Left hindlimb (tissue), 1 donor: ENCODE data around the gene PLPP7.

Experiments used
- DNase-seq: peaks from one replicate; pipeline ENCODE4 v3.0.0-alpha.2; 2018

The PLPP7 gene

DNA sequence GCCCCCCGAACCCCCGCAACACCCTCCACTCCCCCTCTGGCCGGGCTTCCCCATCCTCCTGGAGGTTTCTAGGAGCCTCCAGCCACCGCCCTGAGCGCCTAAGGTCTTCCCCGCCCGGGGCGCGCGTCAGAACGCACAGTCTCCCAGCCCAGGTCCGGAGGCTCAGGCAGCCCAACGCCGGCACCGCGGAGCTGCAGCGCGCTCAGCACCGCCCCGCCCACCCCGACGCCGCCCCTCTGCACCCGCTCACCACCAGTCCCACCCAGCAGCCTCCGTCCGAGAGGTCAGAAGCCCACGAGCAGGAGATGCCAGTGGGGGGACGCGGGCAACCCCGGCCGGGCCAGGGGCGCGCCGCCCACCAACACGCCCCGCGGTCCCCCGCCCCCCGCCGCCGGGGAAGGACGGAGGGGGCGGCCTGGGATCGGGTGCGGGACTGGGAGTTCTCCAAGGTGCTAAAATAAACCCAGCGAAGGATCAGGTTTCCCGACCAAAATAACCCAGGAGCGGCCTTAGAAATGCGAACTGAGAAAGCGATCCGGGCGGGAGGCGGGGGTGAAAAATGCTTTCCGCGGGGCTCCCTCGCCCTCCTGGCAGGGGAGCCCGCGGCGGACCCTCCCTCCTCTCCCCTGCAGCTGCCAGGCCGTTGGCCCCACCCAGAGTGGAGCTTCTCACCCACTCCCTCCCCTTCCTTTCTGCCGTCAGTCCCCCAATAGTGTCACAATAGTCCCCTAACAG lies 6.7 kb upstream of the PLPP7 start:
- no peak for DNase-seq

DNA sequence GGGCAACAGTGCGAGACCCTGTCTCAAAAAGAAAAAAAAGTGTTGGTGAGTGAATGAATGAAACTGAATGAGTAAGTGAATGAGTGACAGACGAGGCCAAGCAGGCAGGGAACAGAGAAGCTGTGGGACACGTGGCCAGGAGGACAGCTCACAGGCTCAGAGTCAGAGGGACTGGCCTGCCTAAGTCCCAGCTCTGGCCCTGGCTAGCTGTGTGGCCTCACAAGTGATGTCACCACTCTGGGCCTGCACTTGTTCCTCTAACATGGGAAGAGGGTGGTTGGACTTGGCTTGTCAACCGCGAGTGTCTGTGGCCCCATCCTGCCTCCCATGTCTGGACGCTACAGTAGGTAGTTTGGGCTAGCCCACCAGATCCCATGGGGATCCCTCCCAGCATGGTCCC lies 4.7 kb upstream of the PLPP7 start:
- DNase-seq: no peak

GRCh38 chr9:131287359-131287758 lies 2.2 kb upstream of the PLPP7 start:
- no peak for DNase-seq

DNA sequence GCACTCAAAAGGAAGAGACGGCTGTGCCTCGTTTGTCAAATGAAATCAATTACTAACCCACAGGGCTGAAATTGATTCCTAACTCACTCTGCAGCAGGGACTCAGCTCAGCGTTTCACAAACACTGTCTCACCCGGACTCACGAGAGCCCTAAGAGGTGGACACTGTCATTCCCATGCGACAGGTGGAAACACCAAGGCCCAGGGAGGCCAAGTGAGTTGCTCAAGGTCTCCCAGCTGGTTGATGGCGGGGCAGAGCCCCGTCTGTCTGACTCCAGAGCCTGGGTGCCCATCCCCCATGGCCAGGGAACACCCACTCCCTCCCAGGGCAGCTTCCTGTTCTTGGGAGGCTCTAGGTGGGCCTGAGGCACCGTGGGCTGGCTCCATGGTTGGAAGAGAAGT lies 1.3 kb upstream of the PLPP7 start:
- no peak for DNase-seq

DNA sequence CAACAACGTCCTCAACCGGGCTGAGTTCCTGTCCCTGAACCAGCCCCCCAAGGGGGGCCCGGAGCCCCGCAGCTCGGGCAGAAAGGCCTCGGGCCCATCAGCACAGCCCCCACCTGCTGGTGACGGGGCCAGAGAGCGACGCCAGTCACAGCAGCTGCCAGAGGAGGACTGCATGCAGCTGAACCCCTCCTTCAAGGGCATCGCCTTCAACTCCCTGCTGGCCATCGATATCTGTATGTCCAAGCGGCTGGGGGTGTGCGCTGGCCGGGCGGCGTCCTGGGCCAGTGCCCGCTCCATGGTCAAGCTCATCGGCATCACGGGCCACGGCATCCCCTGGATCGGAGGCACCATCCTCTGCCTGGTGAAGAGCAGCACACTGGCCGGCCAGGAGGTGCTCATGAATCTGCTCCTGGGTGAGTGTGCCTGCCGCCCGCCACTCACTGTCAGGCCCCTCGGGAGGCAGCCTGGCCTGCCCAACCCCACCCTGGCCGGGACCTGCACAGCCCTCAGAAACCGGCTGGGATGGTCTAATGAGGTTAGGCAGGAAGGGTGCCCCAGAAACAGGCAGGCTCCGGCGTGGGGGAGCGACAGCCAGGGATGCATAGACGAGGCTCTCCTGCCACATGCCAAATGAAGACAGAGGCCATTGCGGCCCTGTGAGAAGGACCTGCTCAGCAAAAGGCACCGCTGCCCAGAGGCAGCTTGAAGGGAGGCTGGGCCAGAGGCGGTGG lies 678 bp downstream of the PLPP7 start:
- DNase-seq: no peak

DNA sequence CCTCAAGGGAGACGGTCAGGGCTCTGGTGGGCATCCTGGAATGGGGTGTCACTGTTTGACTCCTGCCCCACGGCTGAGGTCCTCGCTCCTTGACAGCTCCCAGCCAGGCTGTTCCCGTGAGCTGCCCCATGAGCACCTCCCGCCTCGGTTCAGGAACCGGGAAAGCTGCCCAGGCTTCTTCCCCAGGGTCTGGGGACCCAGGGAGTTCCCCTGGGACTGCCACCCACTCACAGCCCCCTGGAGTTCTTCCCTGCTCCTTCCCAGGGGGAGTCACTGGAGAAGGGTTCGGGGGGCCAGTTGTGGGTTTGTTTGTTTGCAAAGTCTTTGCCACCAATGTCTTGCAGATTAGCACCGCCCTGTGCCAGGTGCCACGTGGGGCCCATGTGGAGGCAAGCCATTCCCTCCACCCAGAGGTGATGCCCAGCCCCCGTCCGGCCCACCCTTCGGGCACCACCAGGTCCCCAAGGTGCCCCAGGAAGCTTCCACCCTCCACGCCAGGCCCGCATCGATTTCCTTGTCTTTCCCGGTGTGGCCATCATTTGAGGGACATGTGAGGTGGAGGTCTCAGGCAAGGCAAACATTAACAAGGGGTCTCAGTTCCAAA lies 1.3 kb downstream of the PLPP7 start:
- no peak for DNase-seq

GRCh38 chr9:131291795-131292315 lies 2.3 kb downstream of the PLPP7 start:
- no peak for DNase-seq

DNA sequence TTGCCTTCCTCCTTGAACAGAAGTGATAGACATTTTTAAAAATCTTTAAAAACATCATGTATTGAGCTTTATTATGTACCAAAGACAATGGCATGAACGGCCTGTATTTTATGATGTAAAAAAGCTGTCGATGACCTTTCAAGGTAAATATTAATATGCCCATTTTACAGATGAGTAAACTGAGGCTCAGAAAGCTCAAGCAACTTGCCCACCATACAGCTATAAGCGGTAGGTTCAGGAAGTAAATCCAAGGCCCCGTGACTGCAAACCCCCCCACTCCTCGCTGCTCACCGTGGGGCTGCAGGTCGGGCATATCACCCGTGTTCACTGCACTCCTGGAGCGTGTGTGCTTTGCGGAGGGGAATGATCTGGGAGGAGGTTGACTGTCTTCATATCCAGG lies 3.4 kb downstream of the PLPP7 start:
- no peak for DNase-seq

DNA sequence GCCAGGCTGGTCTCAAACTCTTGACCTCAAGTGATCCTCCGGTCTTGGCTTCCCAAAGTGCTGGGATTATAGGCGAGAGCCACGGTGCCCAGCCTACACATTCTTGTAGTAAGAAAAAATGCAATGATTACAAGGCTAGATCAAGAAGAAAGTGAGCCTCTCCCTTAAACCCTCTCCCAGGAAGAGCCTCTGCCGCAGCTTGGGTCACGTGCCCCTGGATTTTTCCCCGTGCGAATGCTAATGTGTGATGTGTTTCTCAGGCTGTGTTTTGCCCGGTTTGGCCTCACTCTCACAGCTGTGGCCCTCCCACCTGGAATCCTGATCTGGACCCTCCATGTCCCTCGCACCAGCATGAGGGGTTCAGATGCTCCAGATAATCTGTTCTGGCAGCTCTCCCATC lies 6.9 kb downstream of the PLPP7 start:
- no peak for DNase-seq

GRCh38 chr9:131296906-131297500 lies 7.5 kb downstream of the PLPP7 start:
- no peak for DNase-seq

DNA sequence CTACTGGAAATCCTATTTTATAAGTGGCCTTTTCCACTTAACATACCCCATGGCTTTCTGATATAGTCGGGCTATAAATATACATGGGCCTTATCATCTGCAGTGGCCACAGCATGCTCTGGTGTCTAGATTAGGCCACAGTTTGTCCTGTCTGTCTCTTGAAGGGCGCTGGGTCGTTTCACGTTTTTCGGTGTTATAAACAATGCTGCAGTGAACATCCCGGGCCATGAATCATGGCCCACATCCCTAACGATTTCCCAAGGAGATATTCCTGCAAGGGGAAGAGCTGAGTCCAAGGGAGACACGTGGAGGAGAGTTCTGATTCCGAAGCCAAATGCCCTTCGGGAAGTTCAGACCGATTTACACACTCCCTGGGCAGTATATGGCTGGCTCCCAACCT lies 8.4 kb downstream of the PLPP7 start:
- no peak for DNase-seq

- DNase-seq: no peak
Measured at GRCh38 chr9:131298341-131298740, 8.8 kb downstream of the PLPP7 start.

DNA sequence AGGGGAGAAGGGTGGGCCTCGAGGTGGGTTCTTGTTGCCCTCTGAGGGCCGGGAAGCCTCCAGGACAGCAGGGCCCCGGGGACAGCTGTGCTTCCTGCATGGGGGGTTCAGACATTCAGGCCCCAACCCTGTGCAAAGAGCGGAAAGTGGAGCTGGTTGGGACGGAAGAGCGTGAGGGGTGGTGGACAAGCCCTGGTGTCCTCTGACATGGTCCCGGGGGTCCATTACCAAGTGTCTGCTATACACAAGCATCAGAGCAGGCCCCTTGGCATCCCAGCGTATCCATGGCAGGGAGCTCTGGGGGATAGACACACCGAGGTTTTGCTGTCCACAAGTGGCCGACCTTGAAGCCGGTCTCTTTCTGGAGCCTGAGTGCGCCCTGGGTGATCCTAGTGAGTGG lies 9.3 kb downstream of the PLPP7 start:
- no peak for DNase-seq

- DNase-seq: no peak
Measured at GRCh38 chr9:131299346-131299960, 9.9 kb downstream of the PLPP7 start.

GRCh38 chr9:131299961-131300347 lies 10.4 kb downstream of the PLPP7 start:
- DNase-seq: no peak

- no peak for DNase-seq
Measured at GRCh38 chr9:131300444-131300843, 10.9 kb downstream of the PLPP7 start.

- no peak for DNase-seq
Measured at GRCh38 chr9:131302244-131303075, 12.9 kb downstream of the PLPP7 start.

GRCh38 chr9:131303381-131304321 lies 14.1 kb downstream of the PLPP7 start:
- DNase-seq: no peak

DNA sequence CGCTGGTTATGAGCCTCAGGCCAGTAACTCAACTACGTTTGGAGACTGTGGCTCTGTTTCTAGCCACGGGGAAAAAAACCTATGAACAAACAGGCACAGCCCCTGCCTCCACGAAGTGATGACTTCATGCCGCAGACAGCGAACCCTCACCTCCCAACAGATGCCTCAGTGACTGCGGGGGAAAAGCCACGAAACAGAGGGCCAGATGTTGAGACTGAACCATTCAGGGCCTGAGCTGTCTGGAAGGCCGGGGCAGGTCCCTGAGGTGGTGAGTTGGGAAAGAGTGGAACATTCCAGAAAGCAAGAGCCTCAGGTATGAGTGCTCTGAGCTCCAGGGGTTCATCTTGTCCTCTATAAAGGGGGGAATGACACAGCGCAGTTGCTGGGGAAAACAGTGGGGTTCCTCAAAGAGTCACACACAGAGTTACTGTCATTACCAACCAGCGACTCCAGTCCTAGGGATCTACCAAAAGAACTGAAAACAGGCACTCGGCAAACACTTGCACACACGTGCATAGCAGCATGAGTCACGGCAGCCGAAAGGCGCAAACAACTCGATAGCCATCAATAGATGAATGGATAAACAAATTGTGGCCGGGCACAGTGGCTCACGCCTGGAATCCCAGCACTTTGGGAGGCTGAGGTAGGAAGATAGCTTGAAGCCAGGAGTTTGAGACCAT lies 15.3 kb downstream of the PLPP7 start:
- DNase-seq: no peak

- no peak for DNase-seq
Measured at GRCh38 chr9:131306397-131307004, 17.0 kb downstream of the PLPP7 start.
